SK-N-SH (cell line): ENCODE data around the gene DLAT. TPM values are rescaled to one million over a fixed set of nuclear protein-coding genes. Genes with fewer than 3 reads are reported as not detected.

Experiments
- CTCF ChIA-PET: fragments of 300-600, 350-600 bp; formaldehyde crosslinking; extraction: SDS; loops from one replicate; lab custom pipeline; 2021; lab: Yijun Ruan, JAX
- POLR2A ChIA-PET: fragments of 350-600 bp; sonication (Branson Sonifier 250); formaldehyde crosslinking; extraction: SDS; loops from one replicate; lab custom pipeline; 2020; ENCODE audit warnings: antibody characterized with exemption, inconsistent platforms; lab: Yijun Ruan, JAX
- DNase-seq: peaks from one replicate; pipeline ENCODE4 v3.0.0; 2012
- H2AFZ ChIP-seq: fragments of 200-600 bp; sonication (generic); 2 replicates; pipeline ENCODE4 v1.8.1; 2016; ENCODE audit warnings: antibody characterized with exemption, mild to moderate bottlenecking, low read depth
- H3F3A ChIP-seq: fragments of 200-600 bp; sonication (generic); replicated peaks from 2 replicates; pipeline ENCODE3; 2016; ENCODE audit warnings: antibody characterized with exemption, mild to moderate bottlenecking; ENCODE audit not compliant: insufficient read depth
- H3K27ac ChIP-seq, 2 experiments: fragments of 200-500 bp in 1 of 2; fragments of 200-600 bp in 1 of 2; sonication (Bioruptor generic) in 1 of 2; sonication (generic), shearing (Covaris generic) in 1 of 2; 2 replicates each; pipeline versions ENCODE4 v1.5.1 to v1.6.1; 2014 to 2016; ENCODE audit warnings: low read depth in 2 of 2, inconsistent platforms in 1 of 2, low read length in 1 of 2, mild to moderate bottlenecking in 1 of 2, mixed read lengths in 1 of 2
- H3K27me3 ChIP-seq: fragments of 200-600 bp; sonication (generic), shearing (Covaris generic); 2 replicates; pipeline ENCODE4 v1.6.1; 2016; ENCODE audit warnings: mixed run types; ENCODE audit not compliant: insufficient read depth
- H3K36me3 ChIP-seq, 2 experiments: fragments of 200-500 bp in 1 of 2; fragments of 200-600 bp in 1 of 2; sonication (Bioruptor generic) in 1 of 2; sonication (generic) in 1 of 2; replicated peaks in 1 of 2; 2 replicates each; pipeline versions ENCODE3 to v1.5.1; 2014 to 2016; ENCODE audit warnings: low read length in 1 of 2, mild to moderate bottlenecking in 1 of 2; ENCODE audit not compliant: insufficient read depth in 2 of 2, control insufficient read depth in 1 of 2
- H3K4me1 ChIP-seq, 2 experiments: fragments of 200-500 bp in 1 of 2; fragments of 200-600 bp in 1 of 2; sonication (Bioruptor generic) in 1 of 2; sonication (generic), shearing (Covaris generic) in 1 of 2; 2 replicates each; pipeline versions ENCODE4 v1.5.1 to v1.6.1; 2014 to 2016; ENCODE audit warnings: low read depth in 1 of 2, low read length in 1 of 2, mixed run types in 1 of 2; ENCODE audit not compliant: insufficient read depth in 2 of 2, control insufficient read depth in 1 of 2
- H3K4me2 ChIP-seq: fragments of 200-600 bp; sonication (generic), shearing (Covaris generic); 2 replicates; pipeline ENCODE4 v1.6.1; 2017; ENCODE audit warnings: mixed run types
- H3K4me3 ChIP-seq, 2 experiments: fragments of 200-500 bp in 1 of 2; fragments of 200-600 bp in 1 of 2; sonication (Bioruptor generic) in 1 of 2; sonication (generic), shearing (Covaris generic) in 1 of 2; 2 replicates each; pipeline versions ENCODE4 v1.5.1 to v1.8.1; 2014 to 2016; ENCODE audit warnings: low read depth in 2 of 2, inconsistent platforms in 1 of 2, low read length in 1 of 2, mild to moderate bottlenecking in 1 of 2, mixed read lengths in 1 of 2, moderate library complexity in 1 of 2
- H3K79me2 ChIP-seq: fragments of 200-600 bp; sonication (generic); 2 replicates; pipeline ENCODE4 v1.8.1; 2017; ENCODE audit warnings: mild to moderate bottlenecking; ENCODE audit not compliant: insufficient read depth
- H3K9ac ChIP-seq: fragments of 200-600 bp; sonication (generic); 2 replicates; pipeline ENCODE4 v1.6.1; 2017; ENCODE audit warnings: mixed run types
- H3K9me2 ChIP-seq: fragments of 200-600 bp; sonication (generic); 2 replicates; pipeline ENCODE4 v1.6.1; 2017; ENCODE audit warnings: mixed run types
- H3K9me3 ChIP-seq: fragments of 200-600 bp; sonication (generic); 2 replicates; pipeline ENCODE4 v1.6.1; 2017; ENCODE audit warnings: mixed run types, mild to moderate bottlenecking, moderate library complexity
- H4K20me1 ChIP-seq: fragments of 200-600 bp; sonication (generic); 2 replicates; pipeline ENCODE4 v1.6.1; 2017; ENCODE audit warnings: mild to moderate bottlenecking, mixed run types; ENCODE audit not compliant: insufficient read depth
- CHD2 ChIP-seq: fragments of 150-350 bp; IDR thresholded peaks from 2 replicates; pipeline ENCODE4 v1.6.1; 2018; ENCODE audit warnings: low read length; ENCODE audit not compliant: partially characterized antibody
- ELF1 ChIP-seq: IDR thresholded peaks from 2 replicates; pipeline ENCODE4 v1.4.0; 2012
- EP300 ChIP-seq, 2 experiments: IDR thresholded peaks; 2 replicates each; pipeline versions ENCODE4 v1.4.0 to v1.6.1; 2012; ENCODE audit warnings: borderline replicate concordance in 1 of 2, low read depth in 1 of 2, low read length in 1 of 2
- EZH2phosphoT487 ChIP-seq: fragments of 200-600 bp; sonication (generic); IDR thresholded peaks from 2 replicates; pipeline ENCODE4 v1.6.1; 2017; ENCODE audit warnings: low read depth, mixed run types, mild to moderate bottlenecking, antibody characterized with exemption, moderate library complexity, borderline replicate concordance
- FOSL2 ChIP-seq: IDR thresholded peaks from 2 replicates; pipeline ENCODE4 v1.4.0; 2012; ENCODE audit warnings: low read depth, mild to moderate bottlenecking, moderate library complexity, borderline replicate concordance
- FOXM1 ChIP-seq: IDR thresholded peaks from 2 replicates; pipeline ENCODE4 v1.4.0; 2012; ENCODE audit warnings: low read depth, mild to moderate bottlenecking
- IRF3 ChIP-seq: fragments of 150-350 bp; IDR thresholded peaks from 2 replicates; pipeline ENCODE4 v1.6.1; 2016; ENCODE audit warnings: mild to moderate bottlenecking, low read depth, low read length
- MEF2A ChIP-seq: IDR thresholded peaks from 2 replicates; pipeline ENCODE4 v1.4.0; 2012; ENCODE audit warnings: low read depth, borderline replicate concordance
- NFIC ChIP-seq: IDR thresholded peaks from 2 replicates; pipeline ENCODE4 v1.4.0; 2012; ENCODE audit warnings: borderline replicate concordance
- POLR2AphosphoS5 ChIP-seq: IDR thresholded peaks from 2 replicates; pipeline ENCODE4 v1.6.1; 2012; ENCODE audit warnings: low read depth, low read length
- RAD21 ChIP-seq: IDR thresholded peaks from 2 replicates; pipeline ENCODE4 v1.6.1; 2012; ENCODE audit warnings: mild to moderate bottlenecking, low read length
- RXRA ChIP-seq: IDR thresholded peaks from 2 replicates; pipeline ENCODE4 v1.4.0; 2012; ENCODE audit warnings: low read depth, mild to moderate bottlenecking, borderline replicate concordance
- TAF1 ChIP-seq: IDR thresholded peaks from 2 replicates; pipeline ENCODE4 v1.6.1; 2012; ENCODE audit warnings: low read depth, mild to moderate bottlenecking, low read length, moderate library complexity, borderline replicate concordance
- WGBS: methylation state at CpG from one replicate; pipeline ENCODE4 v1.1.6; 2017; ENCODE audit warnings: low lambda C conversion rate; 5-methylcytosine and 5-hydroxymethylcytosine counted together
- polyA plus RNA-seq, 3 experiments: library from polyadenylated mRNA; depleted of rRNA; stranded (reverse); fragments of >200 nt; gene quantifications; 2 replicates each; pipeline ENCODE4 v1.2.3, GENCODE V29; 2012
- TF ChIP-seq, protein P1 (sequence below): fragments of 200-600 bp; sonication (generic); IDR thresholded peaks from 2 replicates; pipeline ENCODE4 v1.6.1; 2017; ENCODE audit warnings: antibody characterized with exemption, mild to moderate bottlenecking, moderate library complexity
- TF ChIP-seq, protein P2 (sequence below): IDR thresholded peaks from 2 replicates; pipeline ENCODE4; 2012
- TF ChIP-seq, protein P3 (sequence below): IDR thresholded peaks from 2 replicates; pipeline ENCODE4 v1.4.0; 2012; ENCODE audit warnings: low read depth, borderline replicate concordance
- TF ChIP-seq, protein P4 (sequence below): IDR thresholded peaks from 2 replicates; pipeline ENCODE4 v1.6.1; 2012; ENCODE audit warnings: mild to moderate bottlenecking, low read depth, low read length, moderate library complexity

DLAT gene
- polyA plus RNA-seq, 1 of the 3 experiments (the other 2 are of a cell fraction) = 14.4 TPM

- ChIA-PET CTCF (interaction anchor here (1.5 kb wide), 1 partner anchor 12 kb away, joined by 4 read pairs; no protein-coding TSS in a partner anchor), POLR2A (no interaction called here)
- Histone ChIP-seq H3K36me3 (peaks cover 14 to 65% of the 10 kb centered on the region in 2 experiments), H3K27ac (no peak overlapping the region), H3K27me3 (no peaks in the 10 kb centered on the region), H3K4me2 (no peak overlapping the region), H3K4me1 (peaks cover 0 to 9% of the 10 kb centered on the region in 2 experiments; a peak in 1 of 4 replicates), H3K9ac (no peak overlapping the region), H3K9me2 (no peaks in the 10 kb centered on the region), H3K4me3 (no peak overlapping the region), H3F3A (peaks cover 4% of the 10 kb centered on the region), H4K20me1 (no peaks in the 10 kb centered on the region), H3K9me3 (no peaks in the 10 kb centered on the region), H3K79me2 (no peaks in the 10 kb centered on the region), H2AFZ (no peak overlapping the region)
- DNase-seq = no peak
- 100% methylated on average over 1 of the region's 1 CpG for WGBS
- TF ChIP-seq, protein P1, sequence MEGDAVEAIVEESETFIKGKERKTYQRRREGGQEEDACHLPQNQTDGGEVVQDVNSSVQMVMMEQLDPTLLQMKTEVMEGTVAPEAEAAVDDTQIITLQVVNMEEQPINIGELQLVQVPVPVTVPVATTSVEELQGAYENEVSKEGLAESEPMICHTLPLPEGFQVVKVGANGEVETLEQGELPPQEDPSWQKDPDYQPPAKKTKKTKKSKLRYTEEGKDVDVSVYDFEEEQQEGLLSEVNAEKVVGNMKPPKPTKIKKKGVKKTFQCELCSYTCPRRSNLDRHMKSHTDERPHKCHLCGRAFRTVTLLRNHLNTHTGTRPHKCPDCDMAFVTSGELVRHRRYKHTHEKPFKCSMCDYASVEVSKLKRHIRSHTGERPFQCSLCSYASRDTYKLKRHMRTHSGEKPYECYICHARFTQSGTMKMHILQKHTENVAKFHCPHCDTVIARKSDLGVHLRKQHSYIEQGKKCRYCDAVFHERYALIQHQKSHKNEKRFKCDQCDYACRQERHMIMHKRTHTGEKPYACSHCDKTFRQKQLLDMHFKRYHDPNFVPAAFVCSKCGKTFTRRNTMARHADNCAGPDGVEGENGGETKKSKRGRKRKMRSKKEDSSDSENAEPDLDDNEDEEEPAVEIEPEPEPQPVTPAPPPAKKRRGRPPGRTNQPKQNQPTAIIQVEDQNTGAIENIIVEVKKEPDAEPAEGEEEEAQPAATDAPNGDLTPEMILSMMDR = no peak
- no peak for TF ChIP-seq EZH2phosphoT487
- TF ChIP-seq IRF3 = no peak
- no peak for TF ChIP-seq POLR2AphosphoS5
- no peak for TF ChIP-seq RAD21
- TF ChIP-seq, protein P2, sequence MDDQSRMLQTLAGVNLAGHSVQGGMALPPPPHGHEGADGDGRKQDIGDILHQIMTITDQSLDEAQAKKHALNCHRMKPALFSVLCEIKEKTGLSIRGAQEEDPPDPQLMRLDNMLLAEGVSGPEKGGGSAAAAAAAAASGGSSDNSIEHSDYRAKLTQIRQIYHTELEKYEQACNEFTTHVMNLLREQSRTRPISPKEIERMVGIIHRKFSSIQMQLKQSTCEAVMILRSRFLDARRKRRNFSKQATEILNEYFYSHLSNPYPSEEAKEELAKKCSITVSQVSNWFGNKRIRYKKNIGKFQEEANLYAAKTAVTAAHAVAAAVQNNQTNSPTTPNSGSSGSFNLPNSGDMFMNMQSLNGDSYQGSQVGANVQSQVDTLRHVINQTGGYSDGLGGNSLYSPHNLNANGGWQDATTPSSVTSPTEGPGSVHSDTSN = no peak
- TF ChIP-seq FOSL2 = no peak
- TF ChIP-seq, protein P3, sequence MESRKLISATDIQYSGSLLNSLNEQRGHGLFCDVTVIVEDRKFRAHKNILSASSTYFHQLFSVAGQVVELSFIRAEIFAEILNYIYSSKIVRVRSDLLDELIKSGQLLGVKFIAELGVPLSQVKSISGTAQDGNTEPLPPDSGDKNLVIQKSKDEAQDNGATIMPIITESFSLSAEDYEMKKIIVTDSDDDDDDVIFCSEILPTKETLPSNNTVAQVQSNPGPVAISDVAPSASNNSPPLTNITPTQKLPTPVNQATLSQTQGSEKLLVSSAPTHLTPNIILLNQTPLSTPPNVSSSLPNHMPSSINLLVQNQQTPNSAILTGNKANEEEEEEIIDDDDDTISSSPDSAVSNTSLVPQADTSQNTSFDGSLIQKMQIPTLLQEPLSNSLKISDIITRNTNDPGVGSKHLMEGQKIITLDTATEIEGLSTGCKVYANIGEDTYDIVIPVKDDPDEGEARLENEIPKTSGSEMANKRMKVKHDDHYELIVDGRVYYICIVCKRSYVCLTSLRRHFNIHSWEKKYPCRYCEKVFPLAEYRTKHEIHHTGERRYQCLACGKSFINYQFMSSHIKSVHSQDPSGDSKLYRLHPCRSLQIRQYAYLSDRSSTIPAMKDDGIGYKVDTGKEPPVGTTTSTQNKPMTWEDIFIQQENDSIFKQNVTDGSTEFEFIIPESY = no peak
- TF ChIP-seq RXRA = no peak
- TF ChIP-seq, protein P4, sequence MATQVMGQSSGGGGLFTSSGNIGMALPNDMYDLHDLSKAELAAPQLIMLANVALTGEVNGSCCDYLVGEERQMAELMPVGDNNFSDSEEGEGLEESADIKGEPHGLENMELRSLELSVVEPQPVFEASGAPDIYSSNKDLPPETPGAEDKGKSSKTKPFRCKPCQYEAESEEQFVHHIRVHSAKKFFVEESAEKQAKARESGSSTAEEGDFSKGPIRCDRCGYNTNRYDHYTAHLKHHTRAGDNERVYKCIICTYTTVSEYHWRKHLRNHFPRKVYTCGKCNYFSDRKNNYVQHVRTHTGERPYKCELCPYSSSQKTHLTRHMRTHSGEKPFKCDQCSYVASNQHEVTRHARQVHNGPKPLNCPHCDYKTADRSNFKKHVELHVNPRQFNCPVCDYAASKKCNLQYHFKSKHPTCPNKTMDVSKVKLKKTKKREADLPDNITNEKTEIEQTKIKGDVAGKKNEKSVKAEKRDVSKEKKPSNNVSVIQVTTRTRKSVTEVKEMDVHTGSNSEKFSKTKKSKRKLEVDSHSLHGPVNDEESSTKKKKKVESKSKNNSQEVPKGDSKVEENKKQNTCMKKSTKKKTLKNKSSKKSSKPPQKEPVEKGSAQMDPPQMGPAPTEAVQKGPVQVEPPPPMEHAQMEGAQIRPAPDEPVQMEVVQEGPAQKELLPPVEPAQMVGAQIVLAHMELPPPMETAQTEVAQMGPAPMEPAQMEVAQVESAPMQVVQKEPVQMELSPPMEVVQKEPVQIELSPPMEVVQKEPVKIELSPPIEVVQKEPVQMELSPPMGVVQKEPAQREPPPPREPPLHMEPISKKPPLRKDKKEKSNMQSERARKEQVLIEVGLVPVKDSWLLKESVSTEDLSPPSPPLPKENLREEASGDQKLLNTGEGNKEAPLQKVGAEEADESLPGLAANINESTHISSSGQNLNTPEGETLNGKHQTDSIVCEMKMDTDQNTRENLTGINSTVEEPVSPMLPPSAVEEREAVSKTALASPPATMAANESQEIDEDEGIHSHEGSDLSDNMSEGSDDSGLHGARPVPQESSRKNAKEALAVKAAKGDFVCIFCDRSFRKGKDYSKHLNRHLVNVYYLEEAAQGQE = no peak
- no peak for TF ChIP-seq TAF1
- no peak for TF ChIP-seq CHD2
- TF ChIP-seq ELF1 = no peak
- no peak for TF ChIP-seq NFIC
- TF ChIP-seq FOXM1 = no peak
- no peak for TF ChIP-seq EP300 (IDR thresholded peaks at IDR 0.05; ENCODE audit: borderline replicate concordance in 1 of 2, low read depth in 1 of 2, low read length in 1 of 2)
- TF ChIP-seq MEF2A = no peak
These were observed 24.5 kb upstream of the DLAT start for GRCh38 chr11:112000703-112001102.
